SIG-M5 treated with dmso at 0.1 percent for 504 hours (cell line): ENCODE results near the gene ARF1.
"Not testable (repeated sequence)": the region's sequence is repeated elsewhere in the genome, so short reads cannot be mapped to it uniquely, and the experiment has no call there.

Experiments
- DNase-seq: peaks from one replicate; lab custom pipeline; 2025; ENCODE audit not compliant: unreplicated experiment; lab: John Stamatoyannopoulos, UW

ARF1 gene

GRCh38 chr1:228100822-228101613, 18.5 kb downstream of the ARF1 start:
- no peak for DNase-seq

GRCh38 chr1:228101614-228101993, 19.1 kb downstream of the ARF1 start:
- DNase-seq = peak; percentile 15

- peak; percentile 40 for DNase-seq
These were observed 19.7 kb downstream of the ARF1 start for GRCh38 chr1:228101994-228102790.

GRCh38 chr1:228102791-228103620, 20.5 kb downstream of the ARF1 start, which contains the start of gene C1orf35:
Gene C1orf35, minus strand, starts transcription at chr1:228103325. Its CDS starts 98 bp downstream, at chr1:228103227.
- peak; percentile 94 for DNase-seq

- no peak for DNase-seq
These were observed 22.2 kb downstream of the ARF1 start for GRCh38 chr1:228104526-228105269.

- DNase-seq = no peak
These were observed 22.9 kb downstream of the ARF1 start for GRCh38 chr1:228105270-228105995.

- DNase-seq = no peak
These were observed 23.7 kb downstream of the ARF1 start for GRCh38 chr1:228105996-228106799.

- DNase-seq = no peak
These were observed 24.2 kb downstream of the ARF1 start for GRCh38 chr1:228106800-228107054.

GRCh38 chr1:228107636-228108035, 25.1 kb downstream of the ARF1 start:
- no peak for DNase-seq

- DNase-seq = peak; percentile 36
These were observed 25.7 kb downstream of the ARF1 start for GRCh38 chr1:228108055-228108690.

- DNase-seq = no peak
These were observed 26.2 kb downstream of the ARF1 start for GRCh38 chr1:228108742-228109072.

GRCh38 chr1:228109073-228109961, 26.8 kb downstream of the ARF1 start, which contains the start of gene MRPL55:
Gene MRPL55, minus strand, starts transcription at chr1:228109299. Its CDS starts 1,039 bp downstream, at chr1:228108260.
- DNase-seq = peak; percentile 95

- peak; percentile 26 for DNase-seq
These were observed 27.5 kb downstream of the ARF1 start for GRCh38 chr1:228109962-228110488.

GRCh38 chr1:228110556-228110955, 28.0 kb downstream of the ARF1 start:
- no peak for DNase-seq

- DNase-seq = not testable (repeated sequence)
These were observed 28.8 kb downstream of the ARF1 start for GRCh38 chr1:228111315-228111714.

- no peak for DNase-seq
These were observed 29.7 kb downstream of the ARF1 start for GRCh38 chr1:228112167-228112566.

- DNase-seq = no peak
These were observed 30.1 kb downstream of the ARF1 start for GRCh38 chr1:228112617-228113016.

- no peak for DNase-seq
These were observed 32.3 kb downstream of the ARF1 start for GRCh38 chr1:228114827-228115226.
